Adrenal gland (tissue), 12 donors: ENCODE data around the gene SYMPK. TPM values are rescaled to one million over a fixed set of nuclear protein-coding genes. Genes with fewer than 3 reads are reported as not detected.
"Not testable (repeated sequence)": the region's sequence is repeated elsewhere in the genome, so short reads cannot be mapped to it uniquely, and the experiment has no call there.

Experiments used
- DNase-seq, 7 donors: peaks; one replicate each; pipeline ENCODE4 v3.0.0-alpha.2; 2019 to 2020
- H3K27ac ChIP-seq, 5 donors: fragments of 200-600 bp; sonication (generic) in 4 of 5; 1 replicate in 3 of 5; 2 replicates in 2 of 5; pipeline versions ENCODE4 v1.5.1 to v1.8.0; 2016 to 2020; ENCODE audit warnings: mild to moderate bottlenecking in 1 of 5
- H3K27me3 ChIP-seq: fragments of 200-600 bp; 2 replicates; pipeline ENCODE4 v1.8.0; 2021
- H3K36me3 ChIP-seq, 2 donors: fragments of 200-600 bp; replicated peaks in 1 of 2; 1 replicate in 1 of 2; 2 replicates in 1 of 2; pipeline versions ENCODE4 v1.5.1 to v1.8.0; 2018 to 2022
- H3K4me1 ChIP-seq, 2 donors: fragments of 200-600 bp; replicated peaks in 1 of 2; 1 replicate in 1 of 2; 2 replicates in 1 of 2; pipeline versions ENCODE4 v1.5.1 to v1.8.0; 2018 to 2021
- H3K4me3 ChIP-seq, 4 donors: fragments of 200-600 bp; sonication (generic) in 3 of 4; one replicate each; pipeline ENCODE4 v1.5.1; 2016 to 2018
- H3K9me3 ChIP-seq, 3 donors: fragments of 200-600 bp; sonication (generic) in 1 of 3; replicated peaks in 1 of 3; 1 replicate in 2 of 3; 2 replicates in 1 of 3; pipeline versions ENCODE4 v1.5.1 to v1.8.0; 2016 to 2021
- POLR2A ChIP-seq, 2 donors: fragments of 450-650 bp; IDR thresholded peaks; one replicate each; pipeline ENCODE4 v1.6.1; 2017; ENCODE audit warnings: antibody characterized with exemption in 2 of 2, mild to moderate bottlenecking in 2 of 2, moderate library complexity in 1 of 2
- WGBS, 4 donors: extraction: QIAGEN DNeasy Blood & Tissue Kit in 2 of 4; methylation state at CpG; one replicate each; pipeline versions ENCODE4 v1.1.5 to v1.1.7; 2013 to 2017; 5-methylcytosine and 5-hydroxymethylcytosine counted together
- intact Hi-C, 2 donors: fragments of 100-400 bp; cut with DNase I; formaldehyde crosslinking; loops; one replicate each; pipeline versions ENCODE4 v1.14.1 to v1.15.0; 2022 to 2023
- polyA plus RNA-seq, 3 donors: library from polyadenylated mRNA; stranded (reverse); fragments of 200-250 nt in 2 of 3; fragments of 350-450 nt in 1 of 3; fragmentation: Illumina TruSeq in 1 of 3; extraction: RNeasy Lipid Tissue Mini Kit (QIAGEN cat#74804) in 1 of 3; gene quantifications; one replicate each; pipeline ENCODE4 v1.2.3, GENCODE V29; 2013 to 2014
- total RNA-seq, 9 donors: library from RNA; depleted of rRNA in 4 of 9; stranded (reverse); fragments of >200 nt in 4 of 9; fragments of 120-200 nt in 1 of 9; fragmentation: NEBNext Ultra II Directional in 1 of 9; extraction: Animal tissue kit (Norgen Biotek cat#: 25700) in 1 of 9; gene quantifications; one replicate each; pipeline versions ENCODE4 v1.1.0 to v1.2.4, GENCODE V29; 2013 to 2023
- TF ChIP-seq, protein P1 (sequence below), 6 experiments: fragments of 450-650 bp in 4 of 6; fragments of 200-600 bp in 2 of 6; sonication (generic) in 1 of 6; IDR thresholded peaks; 1 replicate in 5 of 6; 2 replicates in 1 of 6; pipeline versions ENCODE4 v1.5.1 to v1.8.0; 2016 to 2021; ENCODE audit warnings: antibody characterized with exemption in 6 of 6, mild to moderate bottlenecking in 2 of 6, moderate library complexity in 1 of 6
- donor health status: healthy with polysubstance abuse.
- donor health status: Bipolar disorder and iron deficiency.
- donor health status: DM: yes; HTN: yes; CAD: no.
- donor health status: DM: no; HTN: no; CAD: no.
- donor health status: DM: no; HTN: no; CAD: no.
- donor health status: DM: yes; HTN: yes; CAD: no.

The SYMPK gene
- total and polyA plus RNA-seq, 12 donors = 32.2 to 313 (median 51.2) TPM

DNA sequence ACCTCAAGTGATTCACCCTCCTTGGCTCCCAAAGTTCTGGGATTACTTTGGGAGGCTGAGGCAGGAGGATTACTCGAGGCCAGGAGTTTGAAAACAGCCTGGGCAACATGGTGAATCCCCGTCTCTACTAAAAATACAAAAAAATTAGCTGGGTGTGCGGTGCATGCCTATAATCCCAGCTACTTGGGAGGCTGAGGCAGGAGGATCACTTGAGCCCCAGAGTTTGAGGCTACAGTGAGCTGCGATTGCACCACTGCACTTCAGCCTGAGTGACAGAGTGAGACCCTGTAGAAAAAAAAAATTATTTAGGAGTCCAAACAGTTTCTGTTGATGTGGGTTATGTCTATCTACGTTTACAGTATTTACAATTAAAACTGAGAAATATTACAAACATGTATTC is 7.9 kb upstream of the SYMPK start:
- no peak for DNase-seq
- intact Hi-C loops = no loop called here
- no peaks in the 10 kb centered on the region for H3K4me1 ChIP-seq
- WGBS, 4 donors = 76 to 84% (median 82%) methylated on average over 5 of the region's 5 CpGs
- H3K27ac ChIP-seq = no peak overlapping the region
- no peaks in the 10 kb centered on the region for H3K27me3 ChIP-seq
- H3K4me3 ChIP-seq = no peak overlapping the region
- H3K36me3 ChIP-seq = no peaks in the 10 kb centered on the region
- TF ChIP-seq, protein P1, sequence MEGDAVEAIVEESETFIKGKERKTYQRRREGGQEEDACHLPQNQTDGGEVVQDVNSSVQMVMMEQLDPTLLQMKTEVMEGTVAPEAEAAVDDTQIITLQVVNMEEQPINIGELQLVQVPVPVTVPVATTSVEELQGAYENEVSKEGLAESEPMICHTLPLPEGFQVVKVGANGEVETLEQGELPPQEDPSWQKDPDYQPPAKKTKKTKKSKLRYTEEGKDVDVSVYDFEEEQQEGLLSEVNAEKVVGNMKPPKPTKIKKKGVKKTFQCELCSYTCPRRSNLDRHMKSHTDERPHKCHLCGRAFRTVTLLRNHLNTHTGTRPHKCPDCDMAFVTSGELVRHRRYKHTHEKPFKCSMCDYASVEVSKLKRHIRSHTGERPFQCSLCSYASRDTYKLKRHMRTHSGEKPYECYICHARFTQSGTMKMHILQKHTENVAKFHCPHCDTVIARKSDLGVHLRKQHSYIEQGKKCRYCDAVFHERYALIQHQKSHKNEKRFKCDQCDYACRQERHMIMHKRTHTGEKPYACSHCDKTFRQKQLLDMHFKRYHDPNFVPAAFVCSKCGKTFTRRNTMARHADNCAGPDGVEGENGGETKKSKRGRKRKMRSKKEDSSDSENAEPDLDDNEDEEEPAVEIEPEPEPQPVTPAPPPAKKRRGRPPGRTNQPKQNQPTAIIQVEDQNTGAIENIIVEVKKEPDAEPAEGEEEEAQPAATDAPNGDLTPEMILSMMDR (IDR thresholded peaks at IDR 0.05) = no peak
- no peak for TF ChIP-seq POLR2A (IDR thresholded peaks at IDR 0.05)
- no peaks in the 10 kb centered on the region for H3K9me3 ChIP-seq

DNA sequence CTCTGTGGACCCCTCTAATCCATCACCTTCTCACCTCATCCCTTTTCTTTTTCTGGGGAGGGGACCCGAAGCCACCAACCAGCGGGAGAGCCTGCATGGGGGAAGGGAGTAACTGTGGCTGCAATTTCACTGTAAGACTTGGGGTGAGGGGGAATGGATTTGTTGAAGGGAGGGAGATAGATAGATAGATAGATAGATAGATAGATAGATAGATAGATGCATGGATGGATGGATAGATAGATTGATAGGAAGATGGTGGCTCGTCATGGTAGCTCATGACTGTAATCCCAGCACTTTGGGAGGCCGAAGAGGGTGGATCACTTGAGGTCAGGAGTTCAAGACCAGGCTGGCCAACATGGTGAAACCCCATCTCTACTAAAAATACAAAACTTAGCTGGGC is 4.3 kb upstream of the SYMPK start:
- H3K36me3 ChIP-seq, DNase-seq, H3K9me3 ChIP-seq, H3K4me3 ChIP-seq, H3K27ac ChIP-seq, intact Hi-C loops: not testable (repeated sequence)
- WGBS, 4 donors = 61 to 73% (median 69%) methylated on average over 4 of the region's 4 CpGs
- peaks cover 11% of the 10 kb centered on the region for H3K27me3 ChIP-seq
- H3K4me1 ChIP-seq = peaks cover 7 to 12% of the 10 kb centered on the region in 2 donors

DNA sequence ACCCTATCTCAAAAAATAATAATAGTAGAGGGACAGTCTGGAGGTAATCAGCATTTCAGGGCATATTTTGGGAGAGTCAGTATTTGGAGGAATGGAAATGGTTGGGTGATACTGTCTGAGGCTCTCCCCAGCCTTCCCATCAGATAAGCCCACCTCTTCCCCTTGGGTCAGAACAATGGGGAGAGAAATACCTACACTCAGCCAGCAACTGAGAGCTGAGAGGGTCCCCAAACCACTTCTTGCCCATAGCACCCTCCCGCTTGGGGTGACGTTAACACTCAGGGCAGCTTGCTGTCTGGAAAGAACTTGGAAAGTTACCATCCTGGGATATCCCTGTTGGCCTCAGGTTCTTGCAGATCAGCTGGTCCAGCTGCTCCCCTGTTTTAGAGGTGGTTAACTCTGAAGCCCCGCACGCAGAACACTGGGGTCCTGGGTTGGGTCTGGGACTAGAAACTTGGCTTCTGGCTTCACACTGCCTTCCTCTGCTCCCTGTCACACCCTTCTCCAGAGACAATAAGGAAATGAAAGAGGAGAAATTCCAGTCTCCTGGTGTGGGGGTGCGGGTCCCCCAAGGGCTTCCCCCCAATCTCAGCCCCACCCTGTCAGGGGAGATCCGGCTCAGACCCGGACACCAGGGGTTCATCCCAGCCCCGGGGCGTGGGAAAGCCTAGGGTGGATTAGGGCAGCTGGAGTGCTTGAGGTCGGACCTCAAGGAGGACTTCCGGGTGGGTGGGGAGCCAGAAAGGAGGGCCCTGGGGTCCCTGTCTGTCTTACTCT is 3.6 kb upstream of the SYMPK start:
- WGBS, 4 donors = 68 to 80% (median 70%) methylated on average over 8 to 11 of the region's 11 CpGs
- TF ChIP-seq POLR2A (IDR thresholded peaks at IDR 0.05) = no peak
- TF ChIP-seq, protein P1 (IDR thresholded peaks at IDR 0.05) = no peak
- no peaks in the 10 kb centered on the region for H3K9me3 ChIP-seq
- intact Hi-C loops = no loop called here
- H3K4me1 ChIP-seq = peaks cover 7 to 19% of the 10 kb centered on the region in 2 donors
- peaks cover 11% of the 10 kb centered on the region for H3K27me3 ChIP-seq
- no peaks in the 10 kb centered on the region for H3K36me3 ChIP-seq
- H3K4me3 ChIP-seq = no peak overlapping the region
- DNase-seq = no peak
- H3K27ac ChIP-seq = no peak overlapping the region

DNA sequence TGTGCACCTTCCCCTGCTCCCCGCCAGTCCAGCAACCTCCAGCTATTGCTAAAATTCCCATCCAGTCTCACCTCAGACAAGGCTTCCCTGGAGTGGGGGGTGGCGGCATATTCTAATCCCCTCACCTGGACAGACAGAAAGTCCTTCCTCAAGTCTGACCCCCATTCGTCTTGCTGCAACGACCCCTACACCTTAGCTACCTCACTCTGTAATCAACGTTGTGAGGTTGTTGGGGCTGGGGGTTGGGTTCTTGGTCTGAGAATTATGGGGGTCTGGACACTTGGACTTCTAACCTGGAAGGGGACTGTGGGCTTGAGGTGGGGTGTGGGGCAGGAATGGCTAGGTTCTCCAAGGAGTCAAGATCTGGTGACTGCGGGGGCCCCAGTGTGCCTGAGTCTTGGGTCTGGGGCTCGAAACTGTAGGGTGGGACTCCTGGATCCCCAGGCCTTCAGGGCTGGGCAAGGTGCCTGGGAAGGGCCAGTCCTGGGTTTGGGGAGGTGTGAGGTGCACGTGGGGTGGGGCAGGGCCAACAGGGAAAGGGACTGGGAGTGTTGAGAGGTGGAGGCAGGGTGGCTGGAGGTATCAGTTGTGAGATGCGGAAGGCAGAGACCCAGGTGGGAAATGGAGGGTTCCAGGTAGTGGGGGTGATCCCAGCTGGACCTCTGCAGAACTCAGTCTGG is 2.5 kb upstream of the SYMPK start:
- H3K4me1 ChIP-seq = peaks cover 7 to 27% of the 10 kb centered on the region in 2 donors
- WGBS, 4 donors = 65 to 80% (median 69%) methylated on average over 8 to 9 of the region's 9 CpGs
- H3K27me3 ChIP-seq = peaks cover 11% of the 10 kb centered on the region
- no peak overlapping the region for H3K4me3 ChIP-seq
- no peaks in the 10 kb centered on the region for H3K36me3 ChIP-seq
- H3K27ac ChIP-seq = no peak overlapping the region
- TF ChIP-seq, protein P1 (IDR thresholded peaks at IDR 0.05) = no peak
- no peak for TF ChIP-seq POLR2A (IDR thresholded peaks at IDR 0.05)
- intact Hi-C loops = no loop called here
- no peak for DNase-seq
- H3K9me3 ChIP-seq = no peaks in the 10 kb centered on the region
